Stomach (tissue), 9 donors: ENCODE measurements around the gene SIK3. TPM values are rescaled to one million over a fixed set of nuclear protein-coding genes. Genes with fewer than 3 reads are reported as not detected.

Experiments used
- DNase-seq, 2 donors: peaks; one replicate each; pipeline versions ENCODE4 v3.0.0 to v3.0.0-alpha.2; 2013 to 2019
- H3K27ac ChIP-seq, 5 donors: fragments of 200-600 bp in 4 of 5; sonication (generic) in 4 of 5; one replicate each; pipeline ENCODE4 v1.5.1; 2013 to 2019; ENCODE audit warnings: mild to moderate bottlenecking in 1 of 5, moderate library complexity in 1 of 5
- H3K27me3 ChIP-seq, 3 donors: fragments of 200-600 bp; sonication (generic); one replicate each; pipeline ENCODE4 v1.5.1; 2017 to 2019; ENCODE audit warnings: mixed run types in 1 of 3
- H3K36me3 ChIP-seq, 4 donors: fragments of 200-600 bp; sonication (generic); 1 replicate in 3 of 4; 2 replicates in 1 of 4; pipeline ENCODE4 v1.5.1; 2016 to 2019
- H3K4me1 ChIP-seq, 4 donors: fragments of 200-600 bp; sonication (generic); one replicate each; pipeline ENCODE4 v1.5.1; 2016 to 2019
- H3K4me3 ChIP-seq, 4 donors: fragments of 200-600 bp; sonication (generic) in 3 of 4; one replicate each; pipeline ENCODE4 v1.5.1; 2016 to 2019; ENCODE audit warnings: mild to moderate bottlenecking in 1 of 4
- H3K9me3 ChIP-seq, 4 donors: fragments of 200-600 bp; sonication (generic); one replicate each; pipeline ENCODE4 v1.5.1; 2016 to 2019
- EP300 ChIP-seq: sonication (generic); formaldehyde crosslinking; IDR thresholded peaks from one replicate; pipeline ENCODE4 v1.6.1; 2017; ENCODE audit warnings: antibody characterized with exemption
- POLR2A ChIP-seq, 4 donors: fragments of 450-650 bp; IDR thresholded peaks; one replicate each; pipeline ENCODE4 v1.6.1; 2016; ENCODE audit warnings: antibody characterized with exemption in 4 of 4, control low read depth in 2 of 4, mild to moderate bottlenecking in 1 of 4, moderate library complexity in 1 of 4
- POLR2AphosphoS5 ChIP-seq, 3 donors: sonication (generic); formaldehyde crosslinking; IDR thresholded peaks; one replicate each; pipeline ENCODE4 v1.6.1; 2016; ENCODE audit warnings: antibody characterized with exemption in 3 of 3
- WGBS, 5 donors: extraction: QIAGEN DNeasy Blood & Tissue Kit in 3 of 5; methylation state at CpG; one replicate each; pipeline versions ENCODE4 v1.1.5 to v1.1.7; 2013 to 2018; 5-methylcytosine and 5-hydroxymethylcytosine counted together
- intact Hi-C: fragments of 100-400 bp; cut with DNase I; formaldehyde crosslinking; loops from one replicate; pipeline ENCODE4 v1.15.1; 2023; ENCODE audit warnings: low total_unique reads
- polyA plus RNA-seq, 3 donors: library from polyadenylated mRNA; stranded (reverse); fragments of 200-250 nt; gene quantifications; one replicate each; pipeline ENCODE4 v1.2.3, GENCODE V29; 2013
- total RNA-seq, 5 donors: library from RNA; depleted of rRNA; stranded (reverse); fragments of >200 nt; gene quantifications; one replicate each; pipeline versions ENCODE4 v1.1.0 to v1.2.3, GENCODE V29; 2014 to 2016
- TF ChIP-seq, protein P1 (sequence below), 7 experiments: fragments of 450-650 bp in 4 of 7; fragments of 200-600 bp in 3 of 7; sonication (generic) in 3 of 7; IDR thresholded peaks; one replicate each; pipeline ENCODE4 v1.5.1; 2016 to 2019; ENCODE audit warnings: antibody characterized with exemption in 7 of 7, control low read depth in 2 of 7, mild to moderate bottlenecking in 1 of 7
- donor health status: healthy with polysubstance abuse.
- donor health status: Bipolar disorder and iron deficiency.
- donor health status: healthy.

Gene SIK3
- total and polyA plus RNA-seq, 8 donors = 6.5 to 97.8 (median 23.7) TPM

DNA sequence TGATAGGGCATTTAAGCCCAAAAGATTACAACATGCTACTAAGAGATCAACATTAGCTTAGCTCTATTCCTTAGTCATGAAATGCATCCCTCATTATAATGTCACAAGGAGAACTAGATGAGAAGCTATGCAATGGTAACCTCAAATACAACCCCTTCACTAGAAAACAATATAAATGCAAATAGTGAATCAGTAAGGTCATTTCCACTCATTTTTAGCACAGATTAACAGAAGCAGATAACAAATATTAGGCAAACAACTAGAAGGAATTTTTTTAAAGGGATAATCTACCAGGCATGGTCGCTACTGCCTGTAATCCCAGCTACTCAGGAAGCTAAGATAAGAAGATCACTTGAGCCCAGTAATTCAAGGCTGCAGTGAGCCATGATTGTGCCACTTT, 28.2 kb downstream of the SIK3 start:
- H3K4me1 ChIP-seq = peaks cover 29 to 78% (median 56%) of the 10 kb centered on the region in 4 donors
- 23 to 56% (median 52%) methylated on average over 1 of the region's 1 CpG for WGBS, 5 donors
- no peaks in the 10 kb centered on the region for H3K27me3 ChIP-seq
- no peaks in the 10 kb centered on the region for H3K36me3 ChIP-seq
- H3K4me3 ChIP-seq = no peak overlapping the region
- DNase-seq = no peak
- TF ChIP-seq, protein P1, sequence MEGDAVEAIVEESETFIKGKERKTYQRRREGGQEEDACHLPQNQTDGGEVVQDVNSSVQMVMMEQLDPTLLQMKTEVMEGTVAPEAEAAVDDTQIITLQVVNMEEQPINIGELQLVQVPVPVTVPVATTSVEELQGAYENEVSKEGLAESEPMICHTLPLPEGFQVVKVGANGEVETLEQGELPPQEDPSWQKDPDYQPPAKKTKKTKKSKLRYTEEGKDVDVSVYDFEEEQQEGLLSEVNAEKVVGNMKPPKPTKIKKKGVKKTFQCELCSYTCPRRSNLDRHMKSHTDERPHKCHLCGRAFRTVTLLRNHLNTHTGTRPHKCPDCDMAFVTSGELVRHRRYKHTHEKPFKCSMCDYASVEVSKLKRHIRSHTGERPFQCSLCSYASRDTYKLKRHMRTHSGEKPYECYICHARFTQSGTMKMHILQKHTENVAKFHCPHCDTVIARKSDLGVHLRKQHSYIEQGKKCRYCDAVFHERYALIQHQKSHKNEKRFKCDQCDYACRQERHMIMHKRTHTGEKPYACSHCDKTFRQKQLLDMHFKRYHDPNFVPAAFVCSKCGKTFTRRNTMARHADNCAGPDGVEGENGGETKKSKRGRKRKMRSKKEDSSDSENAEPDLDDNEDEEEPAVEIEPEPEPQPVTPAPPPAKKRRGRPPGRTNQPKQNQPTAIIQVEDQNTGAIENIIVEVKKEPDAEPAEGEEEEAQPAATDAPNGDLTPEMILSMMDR (IDR thresholded peaks at IDR 0.05) = no peak
- TF ChIP-seq POLR2AphosphoS5 (IDR thresholded peaks at IDR 0.05) (peak in 1 of 3 donors; percentile 5), EP300 (no peak), POLR2A (IDR thresholded peaks at IDR 0.05) (no peak)
- H3K9me3 ChIP-seq = no peaks in the 10 kb centered on the region
- intact Hi-C loops = loop anchor here (10.0 kb wide), 1 partner anchor 55 kb away; no protein-coding TSS in a partner anchor
- no peak overlapping the region for H3K27ac ChIP-seq

DNA sequence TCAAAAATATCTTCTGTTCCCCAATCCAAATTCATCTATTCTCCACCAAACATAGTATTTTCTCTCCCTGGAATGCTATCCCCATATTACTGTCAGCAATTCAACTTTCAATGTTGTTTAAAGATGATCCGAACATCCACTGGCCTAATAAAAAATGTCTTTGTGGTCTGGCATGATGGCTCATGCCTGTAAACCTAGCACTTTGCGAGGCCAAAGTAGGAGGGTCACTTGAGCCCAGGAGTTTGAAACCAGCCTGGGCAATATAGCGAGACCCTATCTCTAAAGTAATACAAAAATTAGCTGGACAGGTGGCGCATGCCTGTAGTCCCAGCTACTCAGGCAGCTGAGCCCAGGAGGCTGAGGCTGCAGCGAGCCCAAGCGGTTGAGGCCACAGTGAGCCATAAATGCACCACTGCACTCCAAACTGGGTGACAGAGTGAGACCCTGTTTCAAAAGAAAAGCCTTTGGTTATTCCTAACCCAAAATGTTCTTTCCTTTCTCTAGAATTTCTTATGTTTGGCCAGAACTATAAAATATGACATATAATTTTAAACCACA, 29.8 kb downstream of the SIK3 start:
- TF ChIP-seq EP300 = no peak
- no peak for TF ChIP-seq POLR2A (IDR thresholded peaks at IDR 0.05)
- TF ChIP-seq, protein P1 (IDR thresholded peaks at IDR 0.05) = no peak
- TF ChIP-seq POLR2AphosphoS5 (IDR thresholded peaks at IDR 0.05) = no peak
- Histone ChIP-seq H3K4me1 (peaks cover 20 to 78% (median 59%) of the 10 kb centered on the region in 4 donors), H3K27me3 (no peaks in the 10 kb centered on the region), H3K4me3 (no peak overlapping the region), H3K9me3 (no peaks in the 10 kb centered on the region), H3K36me3 (no peaks in the 10 kb centered on the region), H3K27ac (no peak overlapping the region)
- no peak for DNase-seq
- intact Hi-C loops = no loop called here
- 91 to 98% (median 95%) methylated on average over 6 of the region's 6 CpGs for WGBS, 5 donors

DNA sequence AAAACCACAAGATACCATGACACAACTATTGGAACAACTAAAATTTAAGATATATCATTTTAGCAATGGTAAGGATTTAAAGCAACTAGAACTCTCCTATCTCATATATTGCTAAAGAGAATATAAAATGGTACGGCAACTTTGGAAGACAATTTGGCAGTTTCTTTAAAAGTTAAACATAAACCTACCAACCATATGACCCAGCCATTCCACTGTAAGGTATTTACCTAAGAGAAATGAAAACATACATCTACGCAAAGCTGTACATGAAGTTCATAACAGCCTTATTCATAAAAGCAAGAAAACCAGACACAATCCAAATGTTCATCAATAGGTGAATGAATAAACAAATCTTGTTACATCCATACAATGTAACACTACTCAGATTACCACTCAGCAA, 31.3 kb downstream of the SIK3 start:
- H3K27me3 ChIP-seq = no peaks in the 10 kb centered on the region
- no peak for DNase-seq
- H3K4me3 ChIP-seq = no peak overlapping the region
- H3K27ac ChIP-seq = no peak overlapping the region
- peaks cover 5 to 78% (median 53%) of the 10 kb centered on the region in 4 donors for H3K4me1 ChIP-seq
- no peaks in the 10 kb centered on the region for H3K36me3 ChIP-seq
- 32 to 62% (median 53%) methylated on average over 2 of the region's 2 CpGs for WGBS, 5 donors
- no peaks in the 10 kb centered on the region for H3K9me3 ChIP-seq
- intact Hi-C loops = no loop called here
- TF ChIP-seq POLR2A (IDR thresholded peaks at IDR 0.05) (no peak), POLR2AphosphoS5 (IDR thresholded peaks at IDR 0.05) (no peak), EP300 (no peak)
- TF ChIP-seq, protein P1 (IDR thresholded peaks at IDR 0.05) = no peak

DNA sequence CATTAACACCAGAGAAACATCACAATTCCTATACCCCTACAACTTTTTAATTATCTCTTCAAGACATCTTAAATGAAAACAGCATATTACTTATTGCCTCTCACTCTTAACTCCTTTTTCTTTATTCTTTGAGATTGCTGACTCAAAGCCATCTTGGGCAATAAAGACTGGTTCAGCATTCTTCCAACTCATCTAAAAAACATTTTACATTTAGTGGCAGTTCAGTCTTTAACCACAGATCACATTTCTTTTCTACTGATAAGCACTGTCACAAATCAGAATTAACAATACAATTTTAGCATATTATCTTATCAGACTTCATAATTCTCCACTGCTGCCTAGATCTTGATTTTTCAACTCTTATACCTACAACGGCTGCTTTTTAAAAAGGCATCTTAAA, 34.0 kb downstream of the SIK3 start:
- TF ChIP-seq EP300 = no peak
- Histone ChIP-seq H3K27me3 (no peaks in the 10 kb centered on the region), H3K4me3 (no peak overlapping the region), H3K4me1 (peaks cover 0 to 64% (median 37%) of the 10 kb centered on the region in 4 donors), H3K36me3 (no peaks in the 10 kb centered on the region), H3K27ac (peak overlapping the region in 2 of 5 donors; percentile 42 to 50), H3K9me3 (no peaks in the 10 kb centered on the region)
- 26 to 57% (median 47%) methylated on average over 1 of the region's 1 CpG for WGBS, 5 donors
- intact Hi-C loops = no loop called here
- no peak for DNase-seq

DNA sequence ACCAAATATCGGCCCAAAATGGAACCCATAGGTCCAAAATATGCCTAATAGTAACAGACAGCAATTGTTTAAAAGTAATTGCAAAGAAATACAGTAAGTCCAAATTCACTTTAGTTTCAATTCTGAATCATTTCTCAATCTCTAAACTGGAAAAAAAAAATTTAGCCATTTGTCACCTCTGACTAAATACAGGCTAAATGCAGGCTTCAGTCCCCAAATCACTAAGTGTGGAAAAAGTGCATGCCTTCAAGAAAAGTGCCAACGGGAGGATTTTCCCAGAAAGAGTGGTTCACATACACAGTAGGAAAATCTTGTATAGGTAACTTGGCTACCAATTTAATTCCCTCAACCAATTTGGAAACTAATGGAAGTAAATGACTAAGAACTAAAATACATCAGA, 35.7 kb downstream of the SIK3 start:
- no peak for DNase-seq
- intact Hi-C loops = no loop called here
- H3K27ac ChIP-seq = no peak overlapping the region
- H3K4me1 ChIP-seq = peaks cover 4 to 68% (median 45%) of the 10 kb centered on the region in 4 donors
- H3K9me3 ChIP-seq = no peaks in the 10 kb centered on the region
- no peaks in the 10 kb centered on the region for H3K27me3 ChIP-seq
- TF ChIP-seq, protein P1 (IDR thresholded peaks at IDR 0.05) = no peak
- no peak for TF ChIP-seq EP300
- TF ChIP-seq POLR2AphosphoS5 (IDR thresholded peaks at IDR 0.05) = no peak
- TF ChIP-seq POLR2A (IDR thresholded peaks at IDR 0.05) = no peak
- no peak overlapping the region for H3K4me3 ChIP-seq
- WGBS, 5 donors = 76 to 85% (median 78%) methylated on average over 2 of the region's 2 CpGs
- no peaks in the 10 kb centered on the region for H3K36me3 ChIP-seq
